Left lung (tissue), 10 donors: ENCODE results near the gene ZMAT5. TPM values are rescaled to one million over a fixed set of nuclear protein-coding genes. Genes with fewer than 3 reads are reported as not detected.

Experiments used
- ATAC-seq: fragments of 200-7000 bp; cut with Tn5 transposase; one replicate; pipeline ENCODE4 v1.9.1; 2020; ENCODE audit warnings: moderate library complexity
- DNase-seq, 4 donors: peaks; one replicate each; pipeline ENCODE4 v3.0.0-alpha.2; 2013 to 2020
- H3K27ac ChIP-seq, 2 donors: fragments of 200-600 bp; sonication (generic) in 1 of 2; one replicate each; pipeline versions ENCODE4 v1.5.0 to v1.8.0; 2020 to 2021
- H3K27me3 ChIP-seq, 2 donors: fragments of 200-600 bp; sonication (generic) in 1 of 2; one replicate each; pipeline versions ENCODE4 v1.5.0 to v1.8.0; 2020 to 2021
- H3K36me3 ChIP-seq, 2 donors: fragments of 200-600 bp; sonication (generic) in 1 of 2; one replicate each; pipeline versions ENCODE4 v1.5.0 to v1.8.0; 2020 to 2021
- H3K4me1 ChIP-seq, 2 donors: fragments of 200-600 bp; one replicate each; pipeline ENCODE4 v1.8.0; 2021
- H3K4me3 ChIP-seq, 2 donors: fragments of 200-600 bp; sonication (generic) in 1 of 2; one replicate each; pipeline versions ENCODE4 v1.5.0 to v1.8.0; 2020 to 2021; ENCODE audit warnings: mild to moderate bottlenecking in 1 of 2
- H3K9me3 ChIP-seq, 2 donors: fragments of 200-600 bp; sonication (generic) in 1 of 2; one replicate each; pipeline versions ENCODE4 v1.5.0 to v1.8.0; 2020 to 2021
- CTCF ChIP-seq, 2 donors: fragments of 200-600 bp; sonication (generic) in 1 of 2; IDR thresholded peaks; one replicate each; pipeline versions ENCODE4 v1.5.0 to v1.8.0; 2021; ENCODE audit warnings: antibody characterized with exemption in 2 of 2
- intact Hi-C, 2 donors: fragments of 100-400 bp; cut with DNase I; formaldehyde crosslinking; loops; one replicate each; pipeline versions ENCODE4 v1.11.2 to v1.14.2; 2022
- polyA plus RNA-seq, 6 donors: library from polyadenylated mRNA; unstranded; fragments of 120-200 nt; gene quantifications; one replicate each; pipeline ENCODE4 v1.2.1, GENCODE V29; 2013; ENCODE audit not compliant: insufficient read length in 6 of 6
- total RNA-seq, 2 donors: library from RNA; stranded (reverse); fragmentation: NEBNext Ultra II Directional; extraction: Animal tissue kit (Norgen Biotek cat#: 25700); gene quantifications; one replicate each; pipeline ENCODE4 v1.2.1, GENCODE V29; 2021
- donor health status: DM: no; HTN: yes; CAD: no.
- donor health status: DM: no; HTN: no; CAD: no.

ZMAT5 gene
- total and polyA plus RNA-seq, 8 donors: 20.3 to 23.3 (median 22.3) TPM

GRCh38 chr22:29700206-29700899, 66.5 kb downstream of the ZMAT5 start:
- Histone ChIP-seq H3K27me3 (peaks cover 0 to 28% of the 10 kb centered on the region in 2 donors), H3K36me3 (peaks cover 0 to 27% of the 10 kb centered on the region in 2 donors), H3K4me3 (no peak overlapping the region), H3K9me3 (no peaks in the 10 kb centered on the region), H3K4me1 (peaks cover 7 to 33% of the 10 kb centered on the region in 2 donors), H3K27ac (no peak overlapping the region)
- intact Hi-C loops: no loop called here
- DNase-seq: peak in 1 of 4 donors; percentile 40
- ATAC-seq: no peak
- no peak for TF ChIP-seq CTCF (IDR thresholded peaks at IDR 0.05)

GRCh38 chr22:29697853-29698598, 68.8 kb downstream of the ZMAT5 start:
- DNase-seq (peak in 1 of 4 donors; percentile 25), ATAC-seq (no peak)
- Histone ChIP-seq H3K9me3 (no peaks in the 10 kb centered on the region), H3K4me1 (peaks cover 7 to 26% of the 10 kb centered on the region in 2 donors), H3K27me3 (peaks cover 0 to 20% of the 10 kb centered on the region in 2 donors), H3K27ac (no peak overlapping the region), H3K36me3 (peaks cover 0 to 50% of the 10 kb centered on the region in 2 donors), H3K4me3 (no peak overlapping the region)
- no peak for TF ChIP-seq CTCF (IDR thresholded peaks at IDR 0.05)
- intact Hi-C loops: no loop called here

GRCh38 chr22:29695129-29695926, 71.5 kb downstream of the ZMAT5 start:
- H3K27me3 ChIP-seq: peaks cover 0 to under 1% of the 10 kb centered on the region in 2 donors
- no peak overlapping the region for H3K4me3 ChIP-seq
- peaks cover 0 to 77% of the 10 kb centered on the region in 2 donors for H3K36me3 ChIP-seq
- H3K27ac ChIP-seq: no peak overlapping the region
- no peak for TF ChIP-seq CTCF (IDR thresholded peaks at IDR 0.05)
- no peaks in the 10 kb centered on the region for H3K4me1 ChIP-seq
- DNase-seq (peak in 1 of 4 donors; percentile 76), ATAC-seq (no peak)
- intact Hi-C loops: no loop called here
- H3K9me3 ChIP-seq: no peaks in the 10 kb centered on the region

GRCh38 chr22:29693671-29694070, 73.1 kb downstream of the ZMAT5 start:
- H3K4me3 ChIP-seq: no peak overlapping the region
- no peak for ATAC-seq
- no peaks in the 10 kb centered on the region for H3K4me1 ChIP-seq
- H3K27ac ChIP-seq: no peak overlapping the region
- no peaks in the 10 kb centered on the region for H3K9me3 ChIP-seq
- peaks cover 0 to 77% of the 10 kb centered on the region in 2 donors for H3K36me3 ChIP-seq
- intact Hi-C loops: no loop called here
- DNase-seq: peak in 1 of 4 donors; percentile 8
- no peaks in the 10 kb centered on the region for H3K27me3 ChIP-seq
- TF ChIP-seq CTCF (IDR thresholded peaks at IDR 0.05): no peak
